OCI-LY1 (cell line): ENCODE measurements around the gene IFIT1B.

ENCODE experiments used
- H2AFZ ChIP-seq: fragments of 200-600 bp; sonication (generic), shearing (Covaris generic); 2 replicates; pipeline ENCODE4 v1.6.0; 2014; ENCODE audit warnings: antibody characterized with exemption, mild to moderate bottlenecking, low read length
- H3F3A ChIP-seq: fragments of 200-600 bp; sonication (generic), shearing (Covaris generic); 2 replicates; pipeline ENCODE4 v1.6.0; 2014; ENCODE audit warnings: mild to moderate bottlenecking, antibody characterized with exemption, low read length, moderate library complexity; ENCODE audit not compliant: insufficient read depth
- H3K27ac ChIP-seq: fragments of 200-600 bp; sonication (generic); 2 replicates; pipeline ENCODE4 v1.5.1; 2014; ENCODE audit warnings: low read length, mixed run types, mild to moderate bottlenecking, low read depth; ENCODE audit not compliant: poor library complexity, severe bottlenecking
- H3K27me3 ChIP-seq: fragments of 200-600 bp; sonication (generic); 2 replicates; pipeline ENCODE4 v1.6.0; 2014; ENCODE audit warnings: antibody characterized with exemption, mild to moderate bottlenecking, low read length, moderate library complexity; ENCODE audit not compliant: insufficient read depth
- H3K36me3 ChIP-seq: fragments of 200-600 bp; sonication (generic); 2 replicates; pipeline ENCODE4 v1.6.1; 2014; ENCODE audit warnings: mild to moderate bottlenecking, antibody characterized with exemption, low read length, moderate library complexity, mixed read lengths; ENCODE audit not compliant: insufficient read depth
- H3K4me1 ChIP-seq: fragments of 200-600 bp; sonication (generic); 2 replicates; pipeline ENCODE4 v1.5.1; 2014; ENCODE audit warnings: mild to moderate bottlenecking, low read length, moderate library complexity; ENCODE audit not compliant: insufficient read depth, severe bottlenecking
- H3K4me2 ChIP-seq: fragments of 200-600 bp; sonication (generic), shearing (Covaris generic); 2 replicates; pipeline ENCODE4 v1.6.1; 2014; ENCODE audit warnings: low read length
- H3K4me3 ChIP-seq: fragments of 200-600 bp; sonication (generic); 2 replicates; pipeline ENCODE4 v1.5.1; 2014; ENCODE audit warnings: low read length, low read depth, mild to moderate bottlenecking, mixed read lengths; ENCODE audit not compliant: poor library complexity, severe bottlenecking
- H3K79me2 ChIP-seq: fragments of 200-600 bp; shearing (Covaris generic); 2 replicates; pipeline ENCODE4 v1.6.1; 2016; ENCODE audit warnings: mixed run types, low read length, mixed read lengths; ENCODE audit not compliant: insufficient read depth
- H3K9ac ChIP-seq: fragments of 200-600 bp; sonication (generic), shearing (Covaris generic); 2 replicates; pipeline ENCODE4 v1.6.1; 2014; ENCODE audit warnings: mild to moderate bottlenecking, low read length, mixed read lengths
- H3K9me2 ChIP-seq: fragments of 200-600 bp; sonication (generic), shearing (Covaris generic); 2 replicates; pipeline ENCODE4 v1.6.1; 2014; ENCODE audit warnings: low read depth, mild to moderate bottlenecking, low read length, mixed read lengths
- H3K9me3 ChIP-seq: fragments of 200-600 bp; shearing (Covaris generic); 2 replicates; pipeline ENCODE4 v1.6.1; 2014; ENCODE audit warnings: low read length, mixed read lengths
- H4K20me1 ChIP-seq: fragments of 200-600 bp; sonication (generic), shearing (Covaris generic); 2 replicates; pipeline ENCODE4 v1.6.0; 2016; ENCODE audit warnings: mild to moderate bottlenecking, low read length; ENCODE audit not compliant: insufficient read depth
- EZH2 ChIP-seq: fragments of 200-600 bp; sonication (generic), shearing (Covaris generic); IDR thresholded peaks from 2 replicates; pipeline ENCODE4 v1.8.0; 2017; ENCODE audit warnings: borderline replicate concordance, mixed run types, mild to moderate bottlenecking, antibody characterized with exemption, low read length, moderate library complexity, mixed read lengths
- TF ChIP-seq, protein P1 (sequence below): fragments of 200-600 bp; sonication (generic), shearing (Covaris generic); IDR thresholded peaks from 2 replicates; pipeline ENCODE4 v1.5.1; 2017; ENCODE audit warnings: mild to moderate bottlenecking, antibody characterized with exemption, low read length, moderate library complexity, mixed read lengths

IFIT1B gene

DNA sequence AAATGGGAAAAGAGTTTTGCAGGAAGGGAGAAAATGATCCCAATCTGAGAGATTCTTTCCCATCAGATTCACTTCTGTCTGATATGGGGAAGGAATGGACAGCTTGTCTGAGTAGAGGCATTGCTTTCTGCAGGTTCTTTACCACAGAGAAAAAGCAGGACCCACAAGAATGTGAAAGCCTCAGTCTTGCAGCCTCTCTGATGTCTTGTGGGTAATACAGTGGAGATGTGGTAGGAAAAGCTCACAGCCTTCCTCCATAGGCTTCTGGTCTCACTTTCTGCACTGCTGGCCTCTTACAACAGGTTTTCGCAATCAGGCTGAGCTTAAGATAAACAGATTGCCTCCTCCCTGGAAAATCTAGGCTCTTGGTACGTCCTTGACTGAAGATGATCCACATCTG is 15.1 kb downstream of the IFIT1B start:
- no peak overlapping the region for H2AFZ ChIP-seq
- no peaks in the 10 kb centered on the region for H4K20me1 ChIP-seq
- H3K27ac ChIP-seq: no peak overlapping the region
- H3K9me3 ChIP-seq: no peaks in the 10 kb centered on the region
- no peaks in the 10 kb centered on the region for H3K4me1 ChIP-seq
- H3K4me3 ChIP-seq: no peak overlapping the region
- no peaks in the 10 kb centered on the region for H3F3A ChIP-seq
- H3K36me3 ChIP-seq: no peaks in the 10 kb centered on the region; the same call in 1 of the 2 replicates
- H3K27me3 ChIP-seq: no peaks in the 10 kb centered on the region
- no peak overlapping the region for H3K4me2 ChIP-seq
- TF ChIP-seq, protein P1, sequence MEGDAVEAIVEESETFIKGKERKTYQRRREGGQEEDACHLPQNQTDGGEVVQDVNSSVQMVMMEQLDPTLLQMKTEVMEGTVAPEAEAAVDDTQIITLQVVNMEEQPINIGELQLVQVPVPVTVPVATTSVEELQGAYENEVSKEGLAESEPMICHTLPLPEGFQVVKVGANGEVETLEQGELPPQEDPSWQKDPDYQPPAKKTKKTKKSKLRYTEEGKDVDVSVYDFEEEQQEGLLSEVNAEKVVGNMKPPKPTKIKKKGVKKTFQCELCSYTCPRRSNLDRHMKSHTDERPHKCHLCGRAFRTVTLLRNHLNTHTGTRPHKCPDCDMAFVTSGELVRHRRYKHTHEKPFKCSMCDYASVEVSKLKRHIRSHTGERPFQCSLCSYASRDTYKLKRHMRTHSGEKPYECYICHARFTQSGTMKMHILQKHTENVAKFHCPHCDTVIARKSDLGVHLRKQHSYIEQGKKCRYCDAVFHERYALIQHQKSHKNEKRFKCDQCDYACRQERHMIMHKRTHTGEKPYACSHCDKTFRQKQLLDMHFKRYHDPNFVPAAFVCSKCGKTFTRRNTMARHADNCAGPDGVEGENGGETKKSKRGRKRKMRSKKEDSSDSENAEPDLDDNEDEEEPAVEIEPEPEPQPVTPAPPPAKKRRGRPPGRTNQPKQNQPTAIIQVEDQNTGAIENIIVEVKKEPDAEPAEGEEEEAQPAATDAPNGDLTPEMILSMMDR: no peak
- no peak for TF ChIP-seq EZH2
- H3K9me2 ChIP-seq: no peaks in the 10 kb centered on the region
- no peak overlapping the region for H3K9ac ChIP-seq
- no peaks in the 10 kb centered on the region for H3K79me2 ChIP-seq

DNA sequence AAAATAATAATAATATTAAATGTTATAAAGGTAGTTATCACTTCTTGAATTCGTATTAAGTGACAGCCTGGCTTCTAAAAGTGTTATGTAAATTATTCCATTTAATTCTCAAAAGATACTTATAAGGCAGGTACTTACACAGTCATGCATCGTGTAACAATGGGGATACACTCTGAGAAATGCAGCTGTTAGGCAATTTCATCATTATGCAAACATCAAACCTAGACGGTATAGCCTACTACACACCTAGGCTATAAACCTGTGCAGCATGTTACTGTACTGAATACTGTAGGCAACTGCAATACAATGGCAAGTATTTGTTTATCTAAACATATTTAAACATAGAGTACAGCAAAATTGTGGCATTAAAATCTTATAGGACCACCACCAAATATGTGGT is 16.0 kb downstream of the IFIT1B start:
- Histone ChIP-seq H3K4me3 (no peak overlapping the region), H4K20me1 (no peaks in the 10 kb centered on the region), H3K9me3 (no peaks in the 10 kb centered on the region), H3K27me3 (no peaks in the 10 kb centered on the region), H3K4me1 (no peaks in the 10 kb centered on the region), H3K4me2 (no peak overlapping the region), H2AFZ (no peak overlapping the region), H3K27ac (no peak overlapping the region), H3K36me3 (no peaks in the 10 kb centered on the region; the same call in 1 of the 2 replicates), H3F3A (no peaks in the 10 kb centered on the region), H3K79me2 (no peaks in the 10 kb centered on the region), H3K9ac (no peak overlapping the region), H3K9me2 (no peaks in the 10 kb centered on the region)
- TF ChIP-seq, protein P1: no peak
- TF ChIP-seq EZH2: no peak

DNA sequence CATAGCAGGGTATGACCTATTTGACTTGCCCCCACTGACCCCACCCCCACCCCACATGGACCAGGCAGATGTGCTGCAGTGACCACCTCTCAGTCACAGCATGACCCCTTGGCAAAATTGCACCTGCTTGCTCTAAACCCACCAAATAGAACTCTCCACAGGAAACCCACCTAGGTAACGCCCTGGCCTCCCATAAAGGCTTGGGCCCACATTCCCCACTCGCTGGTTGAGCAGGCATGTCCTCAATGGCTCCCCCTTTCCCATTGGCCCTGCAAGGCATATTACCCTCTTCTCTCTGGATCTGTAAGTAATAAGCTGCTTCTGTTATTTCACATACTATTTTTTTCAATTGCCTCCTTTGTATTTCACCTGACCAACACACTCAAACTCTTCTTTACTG is 17.3 kb downstream of the IFIT1B start:
- H3F3A ChIP-seq: no peaks in the 10 kb centered on the region
- H3K9ac ChIP-seq: no peak overlapping the region
- H3K9me2 ChIP-seq: no peaks in the 10 kb centered on the region
- H3K36me3 ChIP-seq: no peaks in the 10 kb centered on the region; the same call in 1 of the 2 replicates
- no peaks in the 10 kb centered on the region for H3K27me3 ChIP-seq
- no peaks in the 10 kb centered on the region for H3K9me3 ChIP-seq
- no peak overlapping the region for H3K4me3 ChIP-seq
- no peak overlapping the region for H3K4me2 ChIP-seq
- no peak overlapping the region for H3K27ac ChIP-seq
- no peaks in the 10 kb centered on the region for H3K79me2 ChIP-seq
- H2AFZ ChIP-seq: no peak overlapping the region
- TF ChIP-seq, protein P1: no peak
- TF ChIP-seq EZH2: no peak
- H4K20me1 ChIP-seq: no peaks in the 10 kb centered on the region
- no peaks in the 10 kb centered on the region for H3K4me1 ChIP-seq
